IMR-90 (cell line): ENCODE results near the gene SLC22A12. TPM values are rescaled to one million over a fixed set of nuclear protein-coding genes. Genes with fewer than 3 reads are reported as not detected.
A peak's percentile ranks its signal among the peaks of the same experiment; 100 is the strongest.

ENCODE experiments used
- ATAC-seq: fragments of 200-7000 bp; cut with Tn5 transposase; 2 replicates; pipeline ENCODE4 v1.9.1; 2020; ENCODE audit warnings: low read depth, mild to moderate bottlenecking, moderate library complexity
- BruUV-seq: library from RNA; stranded (reverse); fragments of 400-500 nt; replicated peaks from 2 replicates; lab custom pipeline; 2021; lab: Mats Ljungman, UMichigan
- CTCF ChIA-PET: fragments of 300-600 bp; formaldehyde crosslinking; extraction: SDS; loops from one replicate; lab custom pipeline; 2021; ENCODE audit warnings: antibody characterized with exemption; lab: Yijun Ruan, JAX
- POLR2A ChIA-PET: fragments of 300-600 bp; sonication (Branson Sonifier 250); formaldehyde crosslinking; loops from one replicate; lab custom pipeline; 2022; ENCODE audit warnings: antibody characterized with exemption; ENCODE audit not compliant: unreplicated experiment; lab: Charles Lee
- DNase-seq: peaks from one replicate; pipeline ENCODE4 v3.0.0; 2013
- H2AFZ ChIP-seq: replicated peaks from 2 replicates; pipeline ENCODE3; 2013; ENCODE audit warnings: low read length, mild to moderate bottlenecking; ENCODE audit not compliant: poor library complexity
- H2AK5ac ChIP-seq: 2 replicates; pipeline ENCODE4 v1.6.1; 2013; ENCODE audit warnings: low read depth, low read length, inconsistent platforms
- H2AK9ac ChIP-seq: replicated peaks from 2 replicates; pipeline ENCODE3; 2013; ENCODE audit warnings: mild to moderate bottlenecking, low read depth, low read length, moderate library complexity; ENCODE audit not compliant: poor library complexity
- H2BK120ac ChIP-seq: 2 replicates; pipeline ENCODE4 v1.6.1; 2013; ENCODE audit warnings: low read depth, low read length, inconsistent platforms
- H2BK15ac ChIP-seq: 3 replicates; pipeline ENCODE4 v1.6.1; 2013; ENCODE audit warnings: low read depth, low read length, inconsistent platforms
- H2BK20ac ChIP-seq: 2 replicates; pipeline ENCODE4 v1.6.1; 2013; ENCODE audit warnings: low read depth, mild to moderate bottlenecking, inconsistent platforms, low read length, moderate library complexity
- H2BK5ac ChIP-seq: 2 replicates; pipeline ENCODE4 v1.6.1; 2013; ENCODE audit warnings: mild to moderate bottlenecking, low read depth, low read length, inconsistent platforms; ENCODE audit not compliant: poor library complexity, severe bottlenecking
- H3K14ac ChIP-seq: replicated peaks from 2 replicates; pipeline ENCODE4 v1.6.1; 2013; ENCODE audit warnings: low read depth, low read length, inconsistent platforms
- H3K18ac ChIP-seq: 2 replicates; pipeline ENCODE4 v1.6.1; 2013; ENCODE audit warnings: low read depth, low read length, control low read depth
- H3K23ac ChIP-seq: 2 replicates; pipeline ENCODE4 v1.6.1; 2013; ENCODE audit warnings: low read depth, low read length, inconsistent platforms
- H3K27ac ChIP-seq: 2 replicates; pipeline ENCODE4 v1.5.1; 2013; ENCODE audit warnings: mild to moderate bottlenecking, control low read depth, low read length; ENCODE audit not compliant: insufficient read depth
- H3K27me3 ChIP-seq: 2 replicates; pipeline ENCODE4 v1.6.1; 2013; ENCODE audit warnings: low read length; ENCODE audit not compliant: control insufficient read depth, insufficient read depth
- H3K36me3 ChIP-seq: 2 replicates; pipeline ENCODE4 v1.6.1; 2013; ENCODE audit warnings: low read length, mixed read lengths; ENCODE audit not compliant: control insufficient read depth, insufficient read depth
- H3K4ac ChIP-seq: 2 replicates; pipeline ENCODE4 v1.6.1; 2013; ENCODE audit warnings: low read depth, low read length, inconsistent platforms
- H3K4me1 ChIP-seq: 2 replicates; pipeline ENCODE4 v1.6.1; 2013; ENCODE audit warnings: low read length, mixed read lengths; ENCODE audit not compliant: control insufficient read depth, insufficient read depth
- H3K4me2 ChIP-seq: 2 replicates; pipeline ENCODE4 v1.6.1; 2013; ENCODE audit warnings: low read depth, mild to moderate bottlenecking, control low read depth, low read length, moderate library complexity
- H3K4me3 ChIP-seq: 2 replicates; pipeline ENCODE4 v1.5.1; 2013; ENCODE audit warnings: low read depth, mild to moderate bottlenecking, control low read depth, low read length, moderate library complexity; ENCODE audit not compliant: insufficient read depth
- H3K56ac ChIP-seq: 2 replicates; pipeline ENCODE4 v1.6.1; 2013; ENCODE audit warnings: low read length, inconsistent platforms; ENCODE audit not compliant: insufficient read depth; ENCODE audit errors: extremely low read depth
- H3K79me1 ChIP-seq, 2 experiments: 2 replicates each; pipeline ENCODE4 v1.6.1; 2013; ENCODE audit warnings: low read length in 2 of 2, inconsistent platforms in 1 of 2, low read depth in 1 of 2
- H3K9ac ChIP-seq: 2 replicates; pipeline ENCODE4 v1.6.1; 2013; ENCODE audit warnings: low read depth, low read length, control low read depth
- H3K9me1 ChIP-seq: 2 replicates; pipeline ENCODE4 v1.6.1; 2013; ENCODE audit warnings: low read length, inconsistent platforms; ENCODE audit not compliant: insufficient read depth
- H3K9me3 ChIP-seq: 2 replicates; pipeline ENCODE4 v1.6.1; 2013; ENCODE audit warnings: low read length; ENCODE audit not compliant: control insufficient read depth, insufficient read depth
- H4K20me1 ChIP-seq: 2 replicates; pipeline ENCODE4 v1.6.1; 2013; ENCODE audit warnings: low read length, inconsistent platforms; ENCODE audit not compliant: insufficient read depth
- H4K5ac ChIP-seq: 2 replicates; pipeline ENCODE4 v1.6.1; 2013; ENCODE audit warnings: mild to moderate bottlenecking, low read depth, low read length, control low read depth
- H4K8ac ChIP-seq, 2 experiments: 2 replicates each; pipeline ENCODE4 v1.6.1; 2013; ENCODE audit warnings: low read depth in 2 of 2, low read length in 2 of 2, control low read depth in 1 of 2, inconsistent platforms in 1 of 2
- H4K91ac ChIP-seq: 2 replicates; pipeline ENCODE4 v1.6.1; 2013; ENCODE audit warnings: low read depth, low read length, inconsistent platforms; ENCODE audit not compliant: insufficient read depth
- BHLHE40 ChIP-seq: fragments of 150-350 bp; IDR thresholded peaks from 2 replicates; pipeline ENCODE4 v1.6.1; 2016; ENCODE audit warnings: mild to moderate bottlenecking, low read depth, low read length
- CEBPB ChIP-seq: IDR thresholded peaks from 2 replicates; pipeline ENCODE4 v1.6.1; 2012; ENCODE audit warnings: low read depth, low read length, improper control_type of control experiment
- FOS ChIP-seq: fragments of 150-350 bp; IDR thresholded peaks from 2 replicates; pipeline ENCODE4 v1.6.1; 2016; ENCODE audit warnings: low read depth, low read length
- NFE2L2 ChIP-seq: fragments of 150-350 bp; IDR thresholded peaks from 2 replicates; pipeline ENCODE4 v1.6.1; 2016; ENCODE audit warnings: low read depth, mild to moderate bottlenecking, low read length
- SMC3 ChIP-seq: fragments of 150-350 bp; IDR thresholded peaks from 2 replicates; pipeline ENCODE4 v1.6.1; 2016; ENCODE audit warnings: low read depth, mild to moderate bottlenecking, antibody characterized with exemption, low read length, moderate library complexity
- WGBS, 2 experiments: methylation state at CpG; one replicate each; pipeline versions ENCODE4 v1.1.5 to v1.1.7; 2013; ENCODE audit warnings: missing lambda C conversion rate in 2 of 2; ENCODE audit not compliant: insufficient read length in 1 of 2; ENCODE audit errors: extremely low coverage in 2 of 2; 5-methylcytosine and 5-hydroxymethylcytosine counted together
- dilution Hi-C: fragments of 300-500 bp; cut with HindIII; formaldehyde crosslinking; loops from one replicate; pipeline ENCODE4 v1.14.3; 2018; ENCODE audit warnings: low sequenced_read_pairs; ENCODE audit not compliant: unreplicated experiment
- in situ Hi-C: fragments of 300-500 bp; cut with MboI; formaldehyde crosslinking; loops from 3 replicates; pipeline ENCODE4 v1.14.3; 2019; ENCODE audit warnings: low sequenced_read_pairs, inconsistent platforms, mixed read lengths
- intact Hi-C: fragments of 100-400 bp; cut with micrococcal nuclease; formaldehyde crosslinking; loops from 2 replicates; pipeline ENCODE4 v1.10.0; 2022
- polyA plus RNA-seq, 3 experiments: library from polyadenylated mRNA; depleted of rRNA; stranded (reverse); fragments of >200 nt; gene quantifications; 2 replicates each; pipeline ENCODE4 v1.2.3, GENCODE V29; 2012; ENCODE audit warnings: low replicate concordance in 1 of 3
- total RNA-seq: library from RNA; depleted of rRNA; stranded (reverse); fragments of >200 nt; gene quantifications from 2 replicates; pipeline ENCODE4 v1.2.3, GENCODE V29; 2012
- TF ChIP-seq, protein P1 (sequence below): fragments of 150-350 bp; IDR thresholded peaks from 2 replicates; pipeline ENCODE4 v1.6.1; 2017; ENCODE audit warnings: mild to moderate bottlenecking, antibody characterized with exemption, low read length, low read depth

The SLC22A12 gene
- total and polyA plus RNA-seq, 2 of the 4 experiments (the other 2 are of a cell fraction) = not detected

DNA sequence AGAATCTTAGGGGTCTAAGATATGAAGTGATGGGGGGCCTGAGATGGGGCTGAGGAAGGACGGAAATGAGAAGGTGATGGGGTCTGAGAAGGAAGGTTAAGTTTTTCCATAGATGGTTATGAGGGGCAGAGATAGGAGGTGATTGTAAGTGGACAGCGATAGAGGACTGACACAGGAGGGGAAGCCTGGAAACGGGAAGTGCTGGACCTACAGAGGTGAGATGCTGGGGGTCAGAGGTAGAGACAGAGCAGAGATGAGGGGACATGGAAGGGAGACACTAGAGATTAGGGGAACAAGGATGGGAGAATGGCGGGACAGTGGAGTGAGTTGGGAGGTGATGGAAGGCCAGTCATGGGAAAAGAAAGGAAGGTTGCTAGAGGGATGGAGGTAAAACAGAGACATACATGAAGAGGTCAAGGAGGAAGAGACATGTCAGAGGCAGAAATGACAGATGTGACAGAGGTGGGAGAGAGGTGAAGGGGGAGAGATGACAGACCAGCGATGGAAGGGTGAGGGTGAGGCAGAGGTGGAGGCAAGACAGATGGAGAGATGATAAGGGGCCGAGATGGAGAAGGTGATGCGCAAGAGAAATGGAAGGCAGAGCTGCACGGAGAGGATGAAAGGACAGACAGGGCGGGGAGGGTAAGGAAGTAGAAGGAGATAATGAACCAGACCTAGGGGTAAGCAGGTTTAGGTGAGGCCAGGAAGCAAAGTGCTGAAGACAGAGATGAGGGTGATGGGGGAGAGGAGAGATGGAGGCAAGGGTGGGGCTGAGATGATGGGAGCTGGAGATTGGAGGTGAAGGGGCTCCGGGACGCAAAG is 50.8 kb downstream of the SLC22A12 start:
- no peaks in the 10 kb centered on the region for H3K4me1 ChIP-seq
- BruUV-seq = no TSS peak
- no peak overlapping the region for H2BK15ac ChIP-seq
- H3K9ac ChIP-seq = no peak overlapping the region
- no peaks in the 10 kb centered on the region for H3K79me1 ChIP-seq
- WGBS, 2 experiments = 49% methylated on average over 8 of the region's 11 CpGs; no CpG with 5 or more reads in 1 of the 2 experiments
- DNase-seq (no peak), ATAC-seq (no peak)
- no peak overlapping the region for H2BK20ac ChIP-seq
- H3K14ac ChIP-seq = no peak overlapping the region
- TF ChIP-seq CEBPB = no peak
- TF ChIP-seq BHLHE40 = no peak
- TF ChIP-seq FOS = no peak
- TF ChIP-seq, protein P1, sequence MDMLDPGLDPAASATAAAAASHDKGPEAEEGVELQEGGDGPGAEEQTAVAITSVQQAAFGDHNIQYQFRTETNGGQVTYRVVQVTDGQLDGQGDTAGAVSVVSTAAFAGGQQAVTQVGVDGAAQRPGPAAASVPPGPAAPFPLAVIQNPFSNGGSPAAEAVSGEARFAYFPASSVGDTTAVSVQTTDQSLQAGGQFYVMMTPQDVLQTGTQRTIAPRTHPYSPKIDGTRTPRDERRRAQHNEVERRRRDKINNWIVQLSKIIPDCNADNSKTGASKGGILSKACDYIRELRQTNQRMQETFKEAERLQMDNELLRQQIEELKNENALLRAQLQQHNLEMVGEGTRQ = no peak
- no peak for TF ChIP-seq SMC3
- no peak for TF ChIP-seq NFE2L2
- H3K27ac ChIP-seq = no peak overlapping the region
- no peak overlapping the region for H3K23ac ChIP-seq
- POLR2A ChIA-PET = no interaction called here
- H4K5ac ChIP-seq = no peak overlapping the region
- in situ Hi-C loops (no loop called here), intact Hi-C loops (no loop called here), dilution Hi-C loops (no loop called here)
- peaks cover 5% of the 10 kb centered on the region; the same call in 1 of the 2 replicates for H3K9me3 ChIP-seq
- peaks cover 92% of the 10 kb centered on the region for H3K27me3 ChIP-seq
- H2BK120ac ChIP-seq = no peak overlapping the region
- H2AK9ac ChIP-seq = peak overlapping the region; percentile 16
- no peak overlapping the region for H3K4me3 ChIP-seq
- no peaks in the 10 kb centered on the region for H3K36me3 ChIP-seq
- no peak overlapping the region for H3K18ac ChIP-seq
- H3K9me1 ChIP-seq = 0 out of 2 replicates have a peak, but pooled peaks cover 3% of the 10 kb centered on the region
- H2AFZ ChIP-seq = no peak overlapping the region
- H4K91ac ChIP-seq = no peak overlapping the region
- no peak overlapping the region for H2AK5ac ChIP-seq
- CTCF ChIA-PET = interaction anchor here (0.5 kb wide), 1 partner anchor 162 kb away, joined by 3 read pairs; no protein-coding TSS in a partner anchor
- no peak overlapping the region for H2BK5ac ChIP-seq
- peaks cover 5% of the 10 kb centered on the region for H4K20me1 ChIP-seq
- H4K8ac ChIP-seq = no peak overlapping the region
- H3K56ac ChIP-seq = no peak overlapping the region
- no peak overlapping the region for H3K4me2 ChIP-seq
- no peak overlapping the region for H3K4ac ChIP-seq
